Activated naive CD8-positive, alpha-beta T cell treated with anti-CD3 and anti-CD28 coated beads, Interleukin-2, amount 50 U/mL, for 24 hours (primary cell): Measurements from ENCODE around the gene FBXW12.
"Not testable (repeated sequence)": the region's sequence is repeated elsewhere in the genome, so short reads cannot be mapped to it uniquely, and the experiment has no call there.

Experiments
- ATAC-seq: fragments of 150-1000 bp; cut with Tn5 transposase; one replicate; pipeline ENCODE4 v1.10.0; 2021
- DNase-seq: peaks from one replicate; pipeline ENCODE4 v3.0.0; 2021
- H3K27ac Mint-ChIP-seq: one replicate; pipeline ENCODE4 v1.8.0; 2021; ENCODE audit warnings: mild to moderate bottlenecking, mixed read lengths
- H3K27me3 Mint-ChIP-seq: one replicate; pipeline ENCODE4 v1.8.0; 2021; ENCODE audit warnings: mixed read lengths
- H3K36me3 Mint-ChIP-seq: one replicate; pipeline ENCODE4 v1.8.0; 2021; ENCODE audit warnings: low read depth, mixed read lengths
- H3K4me1 Mint-ChIP-seq: one replicate; pipeline ENCODE4 v1.8.0; 2021; ENCODE audit warnings: mixed read lengths
- H3K4me3 Mint-ChIP-seq: one replicate; pipeline ENCODE4 v1.8.0; 2021; ENCODE audit warnings: mild to moderate bottlenecking, moderate library complexity, mixed read lengths
- H3K9me3 Mint-ChIP-seq: one replicate; pipeline ENCODE4 v1.8.0; 2021; ENCODE audit warnings: mixed read lengths

The FBXW12 gene

GRCh38 chr3:48371651-48372376, at the start of gene FBXW12:
FBXW12 (plus strand) TSS chr3:48372219; CDS start chr3:48372768, 549 bp downstream.
- Mint-ChIP-seq H3K27ac (no peak within 1 kb of the TSS), H3K36me3 (no peaks in the 10 kb centered on the region), H3K9me3 (no peaks in the 10 kb centered on the region), H3K4me1 (no peaks in the 10 kb centered on the region), H3K4me3 (no peak within 1 kb of the TSS), H3K27me3 (no peaks in the 10 kb centered on the region)
- no peak for ATAC-seq
- DNase-seq, result no peak

GRCh38 chr3:48331706-48332435, 40.1 kb upstream of the FBXW12 start:
- H3K9me3 Mint-ChIP-seq, ATAC-seq, H3K4me3 Mint-ChIP-seq, H3K27ac Mint-ChIP-seq, H3K4me1 Mint-ChIP-seq, DNase-seq, H3K36me3 Mint-ChIP-seq: not testable (repeated sequence)
- H3K27me3 Mint-ChIP-seq, result peaks cover 12% of the 10 kb centered on the region

GRCh38 chr3:48333346-48334245, 38.4 kb upstream of the FBXW12 start, which contains the start of gene SPINK8:
SPINK8 (minus strand) TSS chr3:48333661; CDS start chr3:48328341, 5,320 bp downstream.
- not testable (repeated sequence) for ATAC-seq, H3K9me3 Mint-ChIP-seq, H3K4me3 Mint-ChIP-seq

GRCh38 chr3:48334605-48335004, 37.4 kb upstream of the FBXW12 start:
- ATAC-seq, result no peak
- no peaks in the 10 kb centered on the region for H3K4me1 Mint-ChIP-seq
- no peak overlapping the region for H3K4me3 Mint-ChIP-seq
- H3K27me3 Mint-ChIP-seq, result peaks cover 14% of the 10 kb centered on the region
- H3K9me3 Mint-ChIP-seq, result no peaks in the 10 kb centered on the region
- no peaks in the 10 kb centered on the region for H3K36me3 Mint-ChIP-seq
- no peak for DNase-seq
- no peak overlapping the region for H3K27ac Mint-ChIP-seq

More at GRCh38 chr3:48333346-48334245, 38.4 kb upstream of the FBXW12 start, which contains the start of gene SPINK8:
- not testable (repeated sequence) for H3K36me3 Mint-ChIP-seq, H3K4me1 Mint-ChIP-seq, DNase-seq, H3K27ac Mint-ChIP-seq
- peaks cover 14% of the 10 kb centered on the region for H3K27me3 Mint-ChIP-seq

- not testable (repeated sequence) for H3K27ac Mint-ChIP-seq, DNase-seq, H3K9me3 Mint-ChIP-seq, H3K4me1 Mint-ChIP-seq, H3K4me3 Mint-ChIP-seq, H3K36me3 Mint-ChIP-seq, ATAC-seq
- peaks cover 14% of the 10 kb centered on the region for H3K27me3 Mint-ChIP-seq
Measured at GRCh38 chr3:48335286-48335685, 36.7 kb upstream of the FBXW12 start.

GRCh38 chr3:48337536-48337935, 34.5 kb upstream of the FBXW12 start:
- H3K27me3 Mint-ChIP-seq, result peaks cover 16% of the 10 kb centered on the region
- not testable (repeated sequence) for H3K4me3 Mint-ChIP-seq, H3K9me3 Mint-ChIP-seq, H3K4me1 Mint-ChIP-seq, DNase-seq, H3K27ac Mint-ChIP-seq, H3K36me3 Mint-ChIP-seq, ATAC-seq

- peaks cover 13% of the 10 kb centered on the region for H3K27me3 Mint-ChIP-seq
- no peak for ATAC-seq
- no peaks in the 10 kb centered on the region for H3K36me3 Mint-ChIP-seq
- DNase-seq, result no peak
- H3K4me3 Mint-ChIP-seq, result no peak overlapping the region
- no peaks in the 10 kb centered on the region for H3K9me3 Mint-ChIP-seq
- H3K27ac Mint-ChIP-seq, result no peak overlapping the region
- no peaks in the 10 kb centered on the region for H3K4me1 Mint-ChIP-seq
Measured at GRCh38 chr3:48338635-48339034, 33.4 kb upstream of the FBXW12 start.

GRCh38 chr3:48343432-48343831, 28.6 kb upstream of the FBXW12 start:
- H3K36me3 Mint-ChIP-seq, result no peaks in the 10 kb centered on the region
- no peak for DNase-seq

GRCh38 chr3:48344867-48345507, 27.0 kb upstream of the FBXW12 start:
- no peak for ATAC-seq
- no peaks in the 10 kb centered on the region for H3K36me3 Mint-ChIP-seq
- H3K4me3 Mint-ChIP-seq, result no peak overlapping the region
- H3K4me1 Mint-ChIP-seq, result no peaks in the 10 kb centered on the region
- peaks cover 4% of the 10 kb centered on the region for H3K27me3 Mint-ChIP-seq
- H3K27ac Mint-ChIP-seq, result no peak overlapping the region
- no peaks in the 10 kb centered on the region for H3K9me3 Mint-ChIP-seq
- no peak for DNase-seq

More at GRCh38 chr3:48343432-48343831, 28.6 kb upstream of the FBXW12 start:
- H3K27me3 Mint-ChIP-seq, result peaks cover 4% of the 10 kb centered on the region
- no peaks in the 10 kb centered on the region for H3K9me3 Mint-ChIP-seq
- ATAC-seq, result no peak
- H3K4me1 Mint-ChIP-seq, result no peaks in the 10 kb centered on the region
- H3K4me3 Mint-ChIP-seq, result no peak overlapping the region
- no peak overlapping the region for H3K27ac Mint-ChIP-seq

GRCh38 chr3:48345946-48346572, 26.0 kb upstream of the FBXW12 start:
- ATAC-seq, result no peak
- H3K9me3 Mint-ChIP-seq, result no peaks in the 10 kb centered on the region
- no peaks in the 10 kb centered on the region for H3K4me1 Mint-ChIP-seq
- DNase-seq, result no peak
- H3K4me3 Mint-ChIP-seq, result no peak overlapping the region
- H3K27ac Mint-ChIP-seq, result no peak overlapping the region
- H3K27me3 Mint-ChIP-seq, result peaks cover 4% of the 10 kb centered on the region
- H3K36me3 Mint-ChIP-seq, result no peaks in the 10 kb centered on the region

GRCh38 chr3:48347500-48347899, 24.5 kb upstream of the FBXW12 start:
- DNase-seq (no peak), ATAC-seq (no peak)
- H3K9me3 Mint-ChIP-seq, result no peaks in the 10 kb centered on the region
- no peaks in the 10 kb centered on the region for H3K36me3 Mint-ChIP-seq
- H3K27me3 Mint-ChIP-seq, result peaks cover 6% of the 10 kb centered on the region
- no peaks in the 10 kb centered on the region for H3K4me1 Mint-ChIP-seq
- H3K4me3 Mint-ChIP-seq, result no peak overlapping the region
- H3K27ac Mint-ChIP-seq, result no peak overlapping the region

GRCh38 chr3:48352546-48352945, 19.5 kb upstream of the FBXW12 start:
- no peak for DNase-seq

GRCh38 chr3:48353987-48354386, 18.0 kb upstream of the FBXW12 start:
- no peaks in the 10 kb centered on the region for H3K9me3 Mint-ChIP-seq
- H3K27me3 Mint-ChIP-seq, result peaks cover 19% of the 10 kb centered on the region
- no peak for ATAC-seq
- H3K4me3 Mint-ChIP-seq, result no peak overlapping the region
- no peaks in the 10 kb centered on the region for H3K36me3 Mint-ChIP-seq
- no peaks in the 10 kb centered on the region for H3K4me1 Mint-ChIP-seq
- H3K27ac Mint-ChIP-seq, result no peak overlapping the region
- no peak for DNase-seq

More at GRCh38 chr3:48352546-48352945, 19.5 kb upstream of the FBXW12 start:
- Mint-ChIP-seq H3K27me3 (peaks cover 19% of the 10 kb centered on the region), H3K9me3 (no peaks in the 10 kb centered on the region), H3K4me3 (no peak overlapping the region), H3K36me3 (no peaks in the 10 kb centered on the region), H3K27ac (no peak overlapping the region), H3K4me1 (no peaks in the 10 kb centered on the region)
- no peak for ATAC-seq
